Hepatocyte (in vitro differentiated cells): ENCODE measurements around the gene PIGQ. TPM values are rescaled to one million over a fixed set of nuclear protein-coding genes. Genes with fewer than 3 reads are reported as not detected.

Source experiments
- DNase-seq: peaks from one replicate; pipeline ENCODE4 v3.0.0-alpha.2; 2016; ENCODE audit warnings: low spot score
- H2AFZ ChIP-seq: fragments of 200-600 bp; sonication (generic); 2 replicates; pipeline ENCODE4 v1.6.0; 2016; ENCODE audit warnings: antibody characterized with exemption, mild to moderate bottlenecking
- H3K27ac ChIP-seq: fragments of 200-600 bp; sonication (generic); 2 replicates; pipeline ENCODE4 v1.5.1; 2016; ENCODE audit warnings: mild to moderate bottlenecking
- H3K27me3 ChIP-seq: fragments of 200-600 bp; sonication (generic); 2 replicates; pipeline ENCODE4 v1.6.1; 2016
- H3K36me3 ChIP-seq: fragments of 200-600 bp; sonication (generic); replicated peaks from 2 replicates; pipeline ENCODE4 v1.5.1; 2016; ENCODE audit warnings: low read depth; ENCODE audit not compliant: insufficient read depth
- H3K4me1 ChIP-seq: fragments of 200-600 bp; sonication (generic); 2 replicates; pipeline ENCODE4 v1.5.1; 2016; ENCODE audit warnings: mild to moderate bottlenecking, moderate library complexity; ENCODE audit not compliant: insufficient read depth
- H3K4me2 ChIP-seq: fragments of 200-600 bp; sonication (generic); 2 replicates; pipeline ENCODE4 v1.6.0; 2016
- H3K4me3 ChIP-seq: fragments of 200-600 bp; sonication (generic); 2 replicates; pipeline ENCODE4 v1.5.1; 2016; ENCODE audit warnings: mild to moderate bottlenecking
- H3K79me2 ChIP-seq: fragments of 200-600 bp; sonication (generic); 2 replicates; pipeline ENCODE4 v1.6.0; 2017; ENCODE audit warnings: mild to moderate bottlenecking
- H3K9me2 ChIP-seq: fragments of 200-600 bp; sonication (generic); replicated peaks from 2 replicates; pipeline ENCODE4 v1.6.0; 2017; ENCODE audit warnings: mild to moderate bottlenecking; ENCODE audit not compliant: insufficient read depth
- H3K9me3 ChIP-seq: fragments of 200-600 bp; sonication (generic); 2 replicates; pipeline ENCODE4 v1.5.1; 2016; ENCODE audit warnings: low read depth, mild to moderate bottlenecking
- H4K20me1 ChIP-seq: fragments of 200-600 bp; sonication (generic); 2 replicates; pipeline ENCODE4 v1.6.0; 2016; ENCODE audit warnings: mild to moderate bottlenecking; ENCODE audit not compliant: insufficient read depth, poor library complexity, severe bottlenecking
- CTCF ChIP-seq: fragments of 200-600 bp; sonication (generic); IDR thresholded peaks from 2 replicates; pipeline ENCODE4 v1.5.1; 2016; ENCODE audit warnings: antibody characterized with exemption, mild to moderate bottlenecking; ENCODE audit not compliant: poor library complexity
- EZH2 ChIP-seq: fragments of 200-600 bp; sonication (generic); IDR thresholded peaks from 2 replicates; pipeline ENCODE4 v1.6.1; 2016; ENCODE audit warnings: antibody characterized with exemption, mild to moderate bottlenecking, borderline replicate concordance
- EZH2phosphoT487 ChIP-seq: fragments of 200-600 bp; sonication (generic); IDR thresholded peaks from one replicate; pipeline ENCODE4 v1.6.1; 2018; ENCODE audit warnings: antibody characterized with exemption, mild to moderate bottlenecking, low read depth, moderate library complexity; ENCODE audit not compliant: unreplicated experiment, severe bottlenecking
- WGBS: methylation state at CpG from one replicate; pipeline ENCODE4 v1.1.6; 2016; ENCODE audit warnings: low lambda C conversion rate; ENCODE audit errors: missing lambda C conversion rate; 5-methylcytosine and 5-hydroxymethylcytosine counted together
- polyA plus RNA-seq: library from polyadenylated mRNA; unstranded; fragments of >200 nt; fragmentation: Nextera tagmentation; extraction: Ambion mirVana; gene quantifications from 2 replicates; pipeline ENCODE4 v1.2.1, GENCODE V29; 2016
- total RNA-seq: library from RNA; depleted of rRNA; stranded (reverse); fragments of >200 nt; gene quantifications from 2 replicates; pipeline ENCODE4 v1.2.3, GENCODE V29; 2014

PIGQ gene
- total and polyA plus RNA-seq, 2 experiments from 2014 or later = 30.0 to 58.6 TPM

DNA sequence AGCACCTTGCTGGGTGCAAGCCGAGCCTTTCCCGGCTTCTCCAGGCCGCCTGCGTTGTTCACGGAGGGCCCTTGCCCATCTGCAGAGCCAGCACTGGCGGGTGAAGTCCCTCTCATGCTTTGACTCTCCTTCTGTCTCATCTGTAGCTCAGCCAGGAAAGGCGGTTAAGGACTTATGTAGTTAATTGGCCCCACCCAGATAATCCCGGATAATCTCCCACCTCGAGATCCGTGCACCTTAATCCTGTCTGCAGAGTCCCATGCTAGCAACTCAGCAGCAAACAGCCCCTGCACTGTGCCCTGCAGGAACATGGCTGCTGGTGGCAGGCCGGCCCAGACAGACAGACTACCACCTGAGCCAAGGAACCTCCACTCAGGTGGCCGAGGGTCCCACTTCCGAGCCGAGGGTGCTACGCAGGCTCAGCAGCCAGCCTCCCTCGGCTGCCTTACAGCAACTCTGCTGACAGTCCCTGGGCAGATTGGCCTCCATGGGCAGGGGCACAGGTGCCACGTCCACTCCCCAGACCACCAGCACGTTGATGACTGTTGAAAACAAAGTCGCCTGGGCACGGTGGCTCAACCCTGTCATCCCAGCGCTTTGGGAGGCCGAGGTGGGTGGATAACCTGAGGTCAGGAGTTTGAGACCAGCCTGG is 37.0 kb downstream of the PIGQ start:
- no peaks in the 10 kb centered on the region for H3K27me3 ChIP-seq
- H3K79me2 ChIP-seq = peaks cover 83% of the 10 kb centered on the region

DNA sequence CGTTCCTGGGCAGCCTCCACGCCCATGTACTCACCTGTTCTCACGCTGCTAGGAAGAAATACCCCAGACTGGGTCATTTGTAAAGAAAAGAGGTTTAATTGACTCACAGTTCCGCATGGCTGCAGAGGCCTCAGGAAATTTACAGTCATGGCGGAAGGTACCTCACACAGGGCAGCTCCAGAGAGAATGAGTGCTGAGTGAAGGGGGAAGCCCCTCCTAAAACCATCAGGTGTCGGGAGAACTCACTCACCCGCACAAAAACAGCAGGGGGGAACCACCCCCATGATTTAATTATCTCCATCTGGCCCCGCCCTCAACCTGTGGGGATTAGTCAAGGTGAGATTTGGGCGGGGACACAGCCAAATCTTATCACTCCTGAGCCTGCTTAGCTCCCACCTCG is 38.3 kb downstream of the PIGQ start:
- Histone ChIP-seq H2AFZ (no peak overlapping the region), H3K79me2 (peaks cover 71% of the 10 kb centered on the region), H3K4me1 (no peaks in the 10 kb centered on the region), H3K9me3 (no peaks in the 10 kb centered on the region), H3K27ac (no peak overlapping the region), H4K20me1 (peaks cover 16% of the 10 kb centered on the region), H3K9me2 (no peaks in the 10 kb centered on the region), H3K36me3 (no peaks in the 10 kb centered on the region), H3K4me2 (no peak overlapping the region), H3K27me3 (no peaks in the 10 kb centered on the region), H3K4me3 (no peak overlapping the region)
- DNase-seq = no peak
- TF ChIP-seq EZH2 = no peak
- TF ChIP-seq EZH2phosphoT487 = no peak
- TF ChIP-seq CTCF = no peak
- 82% methylated on average over 10 of the region's 10 CpGs for whole genome bisulfite sequencing

More for the DNA sequence above, 37.0 kb downstream of the PIGQ start:
- no peaks in the 10 kb centered on the region for H3K9me3 ChIP-seq
- no peak overlapping the region for H3K4me2 ChIP-seq
- peaks cover 16% of the 10 kb centered on the region for H4K20me1 ChIP-seq
- no peaks in the 10 kb centered on the region for H3K9me2 ChIP-seq
- DNase-seq = no peak
- H3K4me3 ChIP-seq = no peak overlapping the region
- no peak overlapping the region for H3K27ac ChIP-seq
- no peak for TF ChIP-seq EZH2phosphoT487
- no peak for TF ChIP-seq CTCF
- TF ChIP-seq EZH2 = no peak
- H2AFZ ChIP-seq = no peak overlapping the region
- H3K4me1 ChIP-seq = no peaks in the 10 kb centered on the region
- no peaks in the 10 kb centered on the region for H3K36me3 ChIP-seq
- 96% methylated on average over 22 of the region's 22 CpGs for WGBS

DNA sequence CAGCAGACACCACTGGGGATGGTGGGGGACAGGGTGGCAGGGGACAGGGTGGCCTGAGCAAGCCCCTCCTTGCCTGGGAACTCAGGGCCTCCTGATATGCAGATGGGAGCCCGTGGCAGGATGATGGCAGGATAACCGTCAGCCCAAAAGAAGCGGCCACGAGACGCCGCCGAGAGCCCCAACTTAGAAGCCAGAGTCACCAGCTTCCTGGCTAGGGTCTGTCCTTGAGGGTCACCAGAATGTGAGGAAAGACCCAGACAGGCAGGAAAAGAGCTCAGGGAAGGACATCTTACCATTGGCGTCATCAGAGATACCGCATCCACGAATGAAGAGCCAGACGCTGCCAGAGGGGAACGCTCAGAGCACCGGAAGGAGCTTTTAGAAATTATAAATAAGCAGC is 39.5 kb downstream of the PIGQ start:
- Histone ChIP-seq H3K4me1 (no peaks in the 10 kb centered on the region), H4K20me1 (peaks cover 11% of the 10 kb centered on the region), H3K4me3 (no peak overlapping the region), H2AFZ (no peak overlapping the region), H3K36me3 (no peaks in the 10 kb centered on the region), H3K79me2 (peaks cover 63% of the 10 kb centered on the region), H3K4me2 (no peak overlapping the region), H3K9me3 (no peaks in the 10 kb centered on the region), H3K27ac (no peak overlapping the region), H3K27me3 (no peaks in the 10 kb centered on the region), H3K9me2 (no peaks in the 10 kb centered on the region)
- TF ChIP-seq EZH2phosphoT487 (no peak), EZH2 (no peak), CTCF (no peak)
- no peak for DNase-seq
- WGBS = 97% methylated on average over 13 of the region's 13 CpGs
